Adrenal gland (tissue), 12 donors: ENCODE data around the gene ANKS1A. TPM values are rescaled to one million over a fixed set of nuclear protein-coding genes. Genes with fewer than 3 reads are reported as not detected.

Experiments
- DNase-seq, 7 donors: peaks; one replicate each; pipeline ENCODE4 v3.0.0-alpha.2; 2019 to 2020
- H3K27ac ChIP-seq, 5 donors: fragments of 200-600 bp; sonication (generic) in 4 of 5; 1 replicate in 3 of 5; 2 replicates in 2 of 5; pipeline versions ENCODE4 v1.5.1 to v1.8.0; 2016 to 2020; ENCODE audit warnings: mild to moderate bottlenecking in 1 of 5
- H3K27me3 ChIP-seq: fragments of 200-600 bp; 2 replicates; pipeline ENCODE4 v1.8.0; 2021
- H3K36me3 ChIP-seq, 2 donors: fragments of 200-600 bp; replicated peaks in 1 of 2; 1 replicate in 1 of 2; 2 replicates in 1 of 2; pipeline versions ENCODE4 v1.5.1 to v1.8.0; 2018 to 2022
- H3K4me1 ChIP-seq, 2 donors: fragments of 200-600 bp; replicated peaks in 1 of 2; 1 replicate in 1 of 2; 2 replicates in 1 of 2; pipeline versions ENCODE4 v1.5.1 to v1.8.0; 2018 to 2021
- H3K4me3 ChIP-seq, 4 donors: fragments of 200-600 bp; sonication (generic) in 3 of 4; one replicate each; pipeline ENCODE4 v1.5.1; 2016 to 2018
- H3K9me3 ChIP-seq, 3 donors: fragments of 200-600 bp; sonication (generic) in 1 of 3; replicated peaks in 1 of 3; 1 replicate in 2 of 3; 2 replicates in 1 of 3; pipeline versions ENCODE4 v1.5.1 to v1.8.0; 2016 to 2021
- POLR2A ChIP-seq, 2 donors: fragments of 450-650 bp; IDR thresholded peaks; one replicate each; pipeline ENCODE4 v1.6.1; 2017; ENCODE audit warnings: antibody characterized with exemption in 2 of 2, mild to moderate bottlenecking in 2 of 2, moderate library complexity in 1 of 2
- WGBS, 4 donors: extraction: QIAGEN DNeasy Blood & Tissue Kit in 2 of 4; methylation state at CpG; one replicate each; pipeline versions ENCODE4 v1.1.5 to v1.1.7; 2013 to 2017; 5-methylcytosine and 5-hydroxymethylcytosine counted together
- intact Hi-C, 2 donors: fragments of 100-400 bp; cut with DNase I; formaldehyde crosslinking; loops; one replicate each; pipeline versions ENCODE4 v1.14.1 to v1.15.0; 2022 to 2023
- polyA plus RNA-seq, 3 donors: library from polyadenylated mRNA; stranded (reverse); fragments of 200-250 nt in 2 of 3; fragments of 350-450 nt in 1 of 3; fragmentation: Illumina TruSeq in 1 of 3; extraction: RNeasy Lipid Tissue Mini Kit (QIAGEN cat#74804) in 1 of 3; gene quantifications; one replicate each; pipeline ENCODE4 v1.2.3, GENCODE V29; 2013 to 2014
- total RNA-seq, 9 donors: library from RNA; depleted of rRNA in 4 of 9; stranded (reverse); fragments of >200 nt in 4 of 9; fragments of 120-200 nt in 1 of 9; fragmentation: NEBNext Ultra II Directional in 1 of 9; extraction: Animal tissue kit (Norgen Biotek cat#: 25700) in 1 of 9; gene quantifications; one replicate each; pipeline versions ENCODE4 v1.1.0 to v1.2.4, GENCODE V29; 2013 to 2023
- TF ChIP-seq, protein P1 (sequence below), 6 experiments: fragments of 450-650 bp in 4 of 6; fragments of 200-600 bp in 2 of 6; sonication (generic) in 1 of 6; IDR thresholded peaks; 1 replicate in 5 of 6; 2 replicates in 1 of 6; pipeline versions ENCODE4 v1.5.1 to v1.8.0; 2016 to 2021; ENCODE audit warnings: antibody characterized with exemption in 6 of 6, mild to moderate bottlenecking in 2 of 6, moderate library complexity in 1 of 6
- donor health status: healthy with polysubstance abuse.
- donor health status: Bipolar disorder and iron deficiency.
- donor health status: DM: yes; HTN: yes; CAD: no.
- donor health status: DM: no; HTN: no; CAD: no.
- donor health status: DM: no; HTN: no; CAD: no.
- donor health status: DM: yes; HTN: yes; CAD: no.

The ANKS1A gene
- total and polyA plus RNA-seq, 12 donors = 11.7 to 68.0 (median 42.4) TPM

DNA sequence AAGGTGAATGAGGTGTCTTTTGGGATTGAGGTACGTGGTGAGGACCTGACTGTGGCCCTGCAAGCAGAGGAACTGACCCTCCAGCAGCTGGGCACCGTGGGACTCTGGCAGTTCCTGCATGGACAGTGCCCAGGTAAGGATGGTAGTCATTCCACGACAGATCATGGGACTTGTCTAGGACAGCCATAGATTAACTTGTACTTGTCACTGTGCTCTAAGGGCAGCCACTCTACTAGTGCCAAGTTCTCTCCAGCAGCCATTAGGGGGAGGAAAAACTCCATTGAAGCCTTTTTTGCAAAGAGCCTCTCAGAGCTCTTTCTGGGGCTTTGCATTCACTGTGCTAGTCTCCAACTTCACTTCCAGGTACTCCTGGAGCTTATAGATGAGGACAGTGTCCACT is 21.6 kb upstream of the ANKS1A start:
- H3K27ac ChIP-seq = no peak overlapping the region
- no peak for DNase-seq
- intact Hi-C loops = no loop called here
- H3K9me3 ChIP-seq = no peaks in the 10 kb centered on the region
- TF ChIP-seq POLR2A (IDR thresholded peaks at IDR 0.05) = no peak
- TF ChIP-seq, protein P1, sequence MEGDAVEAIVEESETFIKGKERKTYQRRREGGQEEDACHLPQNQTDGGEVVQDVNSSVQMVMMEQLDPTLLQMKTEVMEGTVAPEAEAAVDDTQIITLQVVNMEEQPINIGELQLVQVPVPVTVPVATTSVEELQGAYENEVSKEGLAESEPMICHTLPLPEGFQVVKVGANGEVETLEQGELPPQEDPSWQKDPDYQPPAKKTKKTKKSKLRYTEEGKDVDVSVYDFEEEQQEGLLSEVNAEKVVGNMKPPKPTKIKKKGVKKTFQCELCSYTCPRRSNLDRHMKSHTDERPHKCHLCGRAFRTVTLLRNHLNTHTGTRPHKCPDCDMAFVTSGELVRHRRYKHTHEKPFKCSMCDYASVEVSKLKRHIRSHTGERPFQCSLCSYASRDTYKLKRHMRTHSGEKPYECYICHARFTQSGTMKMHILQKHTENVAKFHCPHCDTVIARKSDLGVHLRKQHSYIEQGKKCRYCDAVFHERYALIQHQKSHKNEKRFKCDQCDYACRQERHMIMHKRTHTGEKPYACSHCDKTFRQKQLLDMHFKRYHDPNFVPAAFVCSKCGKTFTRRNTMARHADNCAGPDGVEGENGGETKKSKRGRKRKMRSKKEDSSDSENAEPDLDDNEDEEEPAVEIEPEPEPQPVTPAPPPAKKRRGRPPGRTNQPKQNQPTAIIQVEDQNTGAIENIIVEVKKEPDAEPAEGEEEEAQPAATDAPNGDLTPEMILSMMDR (IDR thresholded peaks at IDR 0.05) = peak in 2 of 6 experiments; percentile 15 to 20
- no peak overlapping the region for H3K4me3 ChIP-seq
- 86 to 100% (median 92%) methylated on average over 3 of the region's 3 CpGs for WGBS, 4 donors
- no peaks in the 10 kb centered on the region for H3K4me1 ChIP-seq
- H3K27me3 ChIP-seq = no peaks in the 10 kb centered on the region
- peaks cover 0 to 52% of the 10 kb centered on the region in 2 donors for H3K36me3 ChIP-seq

DNA sequence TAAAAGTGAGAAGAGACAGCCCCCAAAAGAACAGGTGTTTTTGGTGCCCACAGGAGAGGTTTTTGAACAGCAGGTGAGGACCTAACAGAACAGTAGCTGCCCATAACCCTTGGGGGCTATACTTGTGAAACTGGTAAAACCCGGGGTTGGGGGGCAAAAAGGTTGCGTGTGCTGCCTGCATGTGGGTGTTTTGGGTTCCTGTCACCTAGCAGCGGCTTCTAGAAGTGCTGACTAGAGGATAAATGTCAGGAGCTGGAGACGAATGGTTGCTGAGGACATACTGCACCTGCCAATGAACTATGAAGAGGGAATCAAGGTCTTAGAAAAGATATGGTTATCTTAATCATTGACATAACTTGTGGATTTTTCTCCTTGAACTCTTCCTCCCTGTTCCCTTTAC is 17.2 kb upstream of the ANKS1A start:
- Histone ChIP-seq H3K36me3 (peaks cover 0 to 81% of the 10 kb centered on the region in 2 donors), H3K27ac (no peak overlapping the region), H3K27me3 (no peaks in the 10 kb centered on the region), H3K9me3 (no peaks in the 10 kb centered on the region), H3K4me3 (no peak overlapping the region), H3K4me1 (no peaks in the 10 kb centered on the region)
- TF ChIP-seq POLR2A (IDR thresholded peaks at IDR 0.05) = no peak
- TF ChIP-seq, protein P1 (IDR thresholded peaks at IDR 0.05) = no peak
- intact Hi-C loops = no loop called here
- peak in 1 of 7 donors; percentile 19 for DNase-seq
- WGBS, 4 donors = 63 to 73% (median 68%) methylated on average over 4 of the region's 4 CpGs

DNA sequence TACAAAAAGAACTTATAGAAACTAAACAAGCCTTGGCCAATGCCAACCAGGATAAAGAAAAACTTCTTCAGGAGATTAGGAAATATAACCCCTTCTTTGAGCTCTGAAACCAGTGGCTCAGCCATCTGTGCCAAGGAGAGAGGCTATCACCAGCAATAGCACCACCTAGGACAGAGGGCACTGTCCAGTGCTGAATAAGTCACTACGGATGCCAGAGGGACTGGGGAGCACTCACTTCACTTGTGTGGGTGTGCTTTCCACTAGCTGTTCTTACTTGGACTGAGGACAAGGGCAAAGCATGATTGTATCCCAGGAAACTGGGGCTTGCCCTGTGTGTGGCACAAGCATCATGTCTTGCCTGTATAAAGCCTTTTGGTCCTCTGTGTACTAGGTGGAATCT is 16.7 kb upstream of the ANKS1A start:
- TF ChIP-seq, protein P1 (IDR thresholded peaks at IDR 0.05) = no peak
- no peak for TF ChIP-seq POLR2A (IDR thresholded peaks at IDR 0.05)
- peak in 2 of 7 donors; percentile 24 to 42 for DNase-seq
- peaks cover 0 to 83% of the 10 kb centered on the region in 2 donors for H3K36me3 ChIP-seq
- intact Hi-C loops = no loop called here
- 30 to 74% (median 61%) methylated on average over 1 of the region's 1 CpG; no CpG with 5 or more reads in 1 of the 4 donors for WGBS, 4 donors
- H3K4me3 ChIP-seq = no peak overlapping the region
- no peak overlapping the region for H3K27ac ChIP-seq
- no peaks in the 10 kb centered on the region for H3K27me3 ChIP-seq
- no peaks in the 10 kb centered on the region for H3K9me3 ChIP-seq
- H3K4me1 ChIP-seq = no peaks in the 10 kb centered on the region

DNA sequence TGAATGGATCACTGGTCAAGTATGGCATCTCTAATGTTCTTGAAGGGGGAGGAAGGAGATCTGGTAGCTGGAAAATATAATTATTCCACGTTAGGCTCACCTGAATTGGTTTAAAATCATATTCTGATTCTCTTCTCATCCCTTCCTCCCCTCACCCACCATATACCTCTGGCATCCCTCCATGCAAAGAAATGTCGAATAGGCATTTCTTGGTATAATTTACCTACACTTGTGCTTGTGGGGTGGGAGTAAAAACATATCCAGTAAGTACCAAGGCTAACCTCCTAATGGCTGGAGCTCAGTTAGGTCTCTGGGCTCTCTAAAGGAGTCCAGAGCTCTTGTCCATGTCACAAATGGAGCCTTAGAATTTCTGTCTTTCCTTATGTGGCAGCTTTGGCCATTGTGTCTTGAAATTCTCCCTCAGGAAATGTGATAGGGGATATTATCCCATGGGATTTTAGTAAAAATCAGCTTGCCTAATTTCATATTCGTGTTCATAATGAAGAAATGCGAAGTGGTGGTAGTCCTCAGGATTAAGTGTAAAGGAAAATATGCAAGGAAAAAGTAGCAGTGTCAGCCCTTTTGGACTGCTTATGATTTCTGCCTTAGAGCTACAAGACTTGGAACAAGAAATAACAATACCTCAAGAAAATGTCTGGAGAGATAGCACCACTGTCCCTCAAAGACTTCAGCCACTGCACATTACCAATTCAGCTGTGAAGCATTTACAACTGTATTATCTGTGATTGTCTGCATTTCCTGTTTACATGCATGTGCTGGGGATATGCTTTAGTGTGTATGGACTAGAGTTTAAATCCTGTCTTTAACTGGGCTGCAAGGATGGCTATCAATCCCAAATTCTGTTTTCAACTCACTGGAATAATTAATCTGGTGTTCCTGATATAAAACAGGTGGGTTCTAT is 13.5 kb upstream of the ANKS1A start:
- no peak for TF ChIP-seq POLR2A (IDR thresholded peaks at IDR 0.05)
- TF ChIP-seq, protein P1 (IDR thresholded peaks at IDR 0.05) = no peak
- Histone ChIP-seq H3K27ac (no peak overlapping the region), H3K36me3 (peaks cover 0 to 93% of the 10 kb centered on the region in 2 donors), H3K27me3 (no peaks in the 10 kb centered on the region), H3K4me3 (no peak overlapping the region), H3K4me1 (no peaks in the 10 kb centered on the region), H3K9me3 (no peaks in the 10 kb centered on the region)
- WGBS, 4 donors = 88 to 94% (median 90%) methylated on average over 4 of the region's 4 CpGs
- intact Hi-C loops = no loop called here
- DNase-seq = no peak
